GM12875 (cell line): Measurements from ENCODE around the gene NAP1L3.

ENCODE experiments used
- H3K4me3 ChIP-seq: one replicate; pipeline ENCODE4 v1.5.1; 2011; ENCODE audit warnings: low read depth, low read length, control low read depth
- CTCF ChIP-seq: IDR thresholded peaks from 2 replicates; pipeline ENCODE4 v1.5.1; 2011; ENCODE audit warnings: low read depth, mild to moderate bottlenecking, control low read depth, inconsistent platforms, low read length, moderate library complexity, borderline replicate concordance; ENCODE audit not compliant: insufficient read depth

NAP1L3 gene

GRCh38 chrX:93673056-93673868 is at the start of gene NAP1L3:
Gene NAP1L3, minus strand, starts transcription at chrX:93673578. Its CDS starts 274 bp downstream, at chrX:93673304.
- H3K4me3 ChIP-seq: no peak within 1 kb of the TSS
- TF ChIP-seq CTCF: no peak

GRCh38 chrX:93711076-93711475 is 37.7 kb upstream of the NAP1L3 start:
- no peak for TF ChIP-seq CTCF
- H3K4me3 ChIP-seq: no peak overlapping the region

GRCh38 chrX:93703701-93704100 is 30.3 kb upstream of the NAP1L3 start:
- H3K4me3 ChIP-seq: no peak overlapping the region
- no peak for TF ChIP-seq CTCF

- no peak for TF ChIP-seq CTCF
These were observed 22.6 kb upstream of the NAP1L3 start for GRCh38 chrX:93695981-93696380.

GRCh38 chrX:93673869-93674271 is 492 bp upstream of the NAP1L3 start, which contains the start of gene FAM133A:
Gene FAM133A, plus strand, starts transcription at chrX:93674206. Its CDS starts 35,214 bp downstream, at chrX:93709420.
- TF ChIP-seq CTCF: no peak
- no peak within 1 kb of the TSS for H3K4me3 ChIP-seq

More at GRCh38 chrX:93695981-93696380, 22.6 kb upstream of the NAP1L3 start:
- no peak overlapping the region for H3K4me3 ChIP-seq

- TF ChIP-seq CTCF: no peak
- no peak overlapping the region for H3K4me3 ChIP-seq
These were observed 12.8 kb downstream of the NAP1L3 start for GRCh38 chrX:93660575-93660974.

GRCh38 chrX:93649381-93649780 is 24.0 kb downstream of the NAP1L3 start:
- TF ChIP-seq CTCF: no peak
- H3K4me3 ChIP-seq: no peak overlapping the region
